MCF 10A (cell line): Measurements from ENCODE around the gene FAR1. TPM values are rescaled to one million over a fixed set of nuclear protein-coding genes. Genes with fewer than 3 reads are reported as not detected.

Source experiments
- BruUV-seq: library from RNA; stranded (reverse); fragments of 400-500 nt; replicated peaks from 2 replicates; lab custom pipeline; 2021; lab: Mats Ljungman, UMichigan
- CTCF ChIA-PET: fragments of 300-600 bp; sonication (Branson Sonifier 250); formaldehyde crosslinking; extraction: SDS; loops from one replicate; lab custom pipeline; 2021; ENCODE audit warnings: antibody characterized with exemption, inconsistent platforms; lab: Yijun Ruan, JAX
- POLR2A ChIA-PET: fragments of 300-600, 350-650 bp; sonication (Branson Sonifier 250); formaldehyde crosslinking; extraction: SDS; loops from one replicate; lab custom pipeline; 2020; ENCODE audit warnings: antibody characterized with exemption, inconsistent platforms; lab: Yijun Ruan, JAX
- DNase-seq: peaks from one replicate; pipeline ENCODE4 v3.0.0-alpha.2; 2018; ENCODE audit not compliant: unreplicated experiment
- H3K27ac Mint-ChIP-seq: one replicate; pipeline ENCODE4 v1.8.0; 2022; ENCODE audit warnings: mild to moderate bottlenecking, low read depth, mixed read lengths; ENCODE audit not compliant: unreplicated experiment
- H3K27me3 Mint-ChIP-seq: one replicate; pipeline ENCODE4 v1.8.0; 2022; ENCODE audit warnings: mixed read lengths; ENCODE audit not compliant: insufficient read depth, unreplicated experiment
- H3K36me3 Mint-ChIP-seq: one replicate; pipeline ENCODE4 v1.8.0; 2022; ENCODE audit warnings: mild to moderate bottlenecking, moderate library complexity, mixed read lengths; ENCODE audit not compliant: insufficient read depth, unreplicated experiment
- H3K4me1 Mint-ChIP-seq: one replicate; pipeline ENCODE4 v1.8.0; 2022; ENCODE audit warnings: mixed read lengths; ENCODE audit not compliant: insufficient read depth, unreplicated experiment
- H3K4me3 Mint-ChIP-seq: one replicate; pipeline ENCODE4 v1.8.0; 2022; ENCODE audit warnings: mild to moderate bottlenecking, moderate library complexity, mixed read lengths; ENCODE audit not compliant: unreplicated experiment
- H3K9me3 Mint-ChIP-seq: one replicate; pipeline ENCODE4 v1.8.0; 2022; ENCODE audit warnings: mixed read lengths; ENCODE audit not compliant: unreplicated experiment
- CTCF ChIP-seq: fragments of 200-600 bp; IDR thresholded peaks from one replicate; pipeline ENCODE4 v1.8.0; 2022; ENCODE audit warnings: antibody characterized with exemption, mild to moderate bottlenecking; ENCODE audit not compliant: unreplicated experiment
- intact Hi-C: fragments of 100-400 bp; cut with micrococcal nuclease; formaldehyde crosslinking; loops from 2 replicates; pipeline ENCODE4 v1.14.1; 2022
- total RNA-seq: library from RNA; stranded (reverse); gene quantifications from 2 replicates; pipeline ENCODE4 v1.2.3, GENCODE V29; 2022

The FAR1 gene
- total RNA-seq, 1 experiment from 2014 or later = 112 TPM

DNA sequence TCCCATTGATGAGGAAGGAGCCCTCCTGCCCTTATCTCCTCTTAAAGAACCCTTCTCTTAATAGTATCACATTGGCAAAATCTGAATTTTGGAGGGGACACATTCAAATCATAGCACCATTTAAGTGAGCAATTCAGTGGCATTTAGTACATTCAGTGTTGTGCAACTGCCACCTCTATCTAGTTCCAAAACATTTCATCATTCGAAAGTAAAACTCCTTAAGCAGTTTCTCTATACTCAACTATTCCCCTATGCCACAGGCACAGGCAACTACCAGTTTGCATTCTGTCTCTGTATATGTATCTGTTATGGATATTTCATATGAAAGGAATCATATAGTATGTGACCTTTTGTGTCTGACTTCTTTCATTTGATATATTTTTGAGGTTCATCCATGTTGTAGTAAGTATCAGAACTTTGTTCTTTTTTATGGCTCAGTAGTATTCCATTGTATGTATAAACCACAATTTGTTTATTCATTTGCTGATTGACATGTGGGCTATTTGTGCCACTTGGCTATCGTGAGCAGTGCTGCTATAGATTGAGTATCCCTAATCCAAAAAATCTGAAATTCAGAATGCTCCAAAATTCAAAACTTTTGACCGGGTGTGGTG is 22.9 kb downstream of the FAR1 start:
- CTCF ChIA-PET = no interaction called here
- intact Hi-C loops = no loop called here
- POLR2A ChIA-PET = no interaction called here

DNA sequence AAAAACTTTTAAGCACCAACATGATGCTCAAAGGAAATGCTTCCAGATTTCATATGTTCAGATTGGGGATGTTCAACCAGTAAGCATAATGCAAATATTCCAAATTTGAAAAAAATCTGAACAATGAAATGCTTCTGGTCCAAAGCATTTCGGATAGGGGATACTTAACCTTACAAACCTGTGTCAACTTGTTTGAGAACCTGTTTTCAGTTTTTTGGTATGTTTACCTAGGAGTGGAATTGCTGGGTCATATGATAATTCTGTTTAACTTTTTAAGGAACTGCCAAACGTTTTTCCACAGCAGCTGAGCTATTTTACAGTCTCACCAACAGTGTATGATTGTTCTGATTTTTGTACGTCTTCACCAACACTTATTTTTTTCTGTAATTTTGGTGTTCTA is 23.7 kb downstream of the FAR1 start:
- Mint-ChIP-seq H3K4me1 (peaks cover 22% of the 10 kb centered on the region), H3K27ac (no peak overlapping the region), H3K9me3 (no peaks in the 10 kb centered on the region), H3K27me3 (no peaks in the 10 kb centered on the region), H3K36me3 (peaks cover 26% of the 10 kb centered on the region), H3K4me3 (no peak overlapping the region)
- no peak for DNase-seq
- no TSS peak for BruUV-seq
- POLR2A ChIA-PET = no interaction called here
- no peak for TF ChIP-seq CTCF
- CTCF ChIA-PET = no interaction called here
- intact Hi-C loops = no loop called here

More for the DNA sequence above, 22.9 kb downstream of the FAR1 start:
- Mint-ChIP-seq H3K36me3 (peaks cover 18% of the 10 kb centered on the region), H3K27ac (no peak overlapping the region), H3K27me3 (no peaks in the 10 kb centered on the region), H3K4me3 (no peak overlapping the region), H3K4me1 (peaks cover 22% of the 10 kb centered on the region), H3K9me3 (no peaks in the 10 kb centered on the region)
- DNase-seq = no peak
- TF ChIP-seq CTCF = no peak
- no TSS peak for BruUV-seq

DNA sequence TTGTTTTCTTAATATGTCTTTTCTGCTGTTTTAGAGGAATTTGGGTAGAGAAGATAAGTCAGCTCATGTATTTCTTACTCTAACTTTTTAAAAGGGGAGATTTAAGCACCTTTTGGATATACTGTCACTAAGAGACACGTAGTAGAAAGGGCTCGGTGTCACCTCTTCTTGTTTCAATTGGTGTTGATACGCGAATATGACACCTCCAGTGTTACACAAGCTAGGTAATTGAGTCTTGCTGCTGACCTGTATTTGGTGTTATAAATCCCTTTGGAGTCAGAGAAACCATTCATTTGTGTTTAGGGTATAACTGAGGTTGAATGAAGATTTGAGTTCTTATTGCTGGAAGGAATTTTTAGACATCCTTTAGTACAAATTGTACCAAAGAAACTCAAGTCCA is 25.6 kb downstream of the FAR1 start:
- ChIA-PET CTCF (interaction anchor here (0.6 to 2.1 kb wide), 6 partner anchors 11 to 159 kb away, joined by 3 to 11 read pairs (median 4); partner anchors contain the start of gene FAR1), POLR2A (interaction anchor here (0.6 to 1.3 kb wide), 3 partner anchors 16 to 39 kb away, joined by 3 to 4 read pairs (median 4); no protein-coding TSS in a partner anchor)
- H3K36me3 Mint-ChIP-seq = peaks cover 41% of the 10 kb centered on the region
- no peak for TF ChIP-seq CTCF
- no peak overlapping the region for H3K4me3 Mint-ChIP-seq
- intact Hi-C loops = no loop called here
- H3K27ac Mint-ChIP-seq = no peak overlapping the region
- no peaks in the 10 kb centered on the region for H3K27me3 Mint-ChIP-seq
- H3K4me1 Mint-ChIP-seq = peaks cover 30% of the 10 kb centered on the region
- no peak for DNase-seq
- no TSS peak for BruUV-seq
- no peaks in the 10 kb centered on the region for H3K9me3 Mint-ChIP-seq

DNA sequence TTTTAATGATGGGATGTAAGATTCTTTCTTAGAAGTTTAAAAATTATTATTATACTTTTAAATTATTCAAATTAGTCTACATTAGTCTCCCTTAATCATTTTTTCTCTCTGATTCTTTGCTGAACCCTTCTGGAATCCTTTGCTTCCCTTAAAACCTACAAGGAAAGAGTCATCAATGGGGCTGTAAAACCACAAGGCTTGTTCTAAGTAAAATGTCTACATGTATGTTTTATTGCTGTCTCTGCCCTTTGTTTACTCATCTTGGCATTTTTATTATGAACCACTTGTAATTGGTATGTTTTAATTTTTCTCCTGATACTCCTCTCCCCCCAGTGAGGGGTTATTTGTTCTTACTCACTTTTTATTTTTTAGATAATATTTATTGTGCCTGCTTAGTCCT is 27.4 kb downstream of the FAR1 start:
- no peak for DNase-seq
- POLR2A ChIA-PET = interaction anchor here (1.2 kb wide), 1 partner anchor 8 kb away, joined by 3 read pairs; no protein-coding TSS in a partner anchor
- no TSS peak for BruUV-seq
- Mint-ChIP-seq H3K9me3 (no peaks in the 10 kb centered on the region), H3K27ac (no peak overlapping the region), H3K27me3 (no peaks in the 10 kb centered on the region), H3K36me3 (peaks cover 51% of the 10 kb centered on the region), H3K4me3 (no peak overlapping the region), H3K4me1 (peaks cover 31% of the 10 kb centered on the region)
- intact Hi-C loops = no loop called here
- no peak for TF ChIP-seq CTCF
- CTCF ChIA-PET = interaction anchor here (1.5 kb wide), 1 partner anchor 13 kb away, joined by 5 read pairs; no protein-coding TSS in a partner anchor
